ENCODE measurements around the gene ERAL1.

ERAL1 gene

GRCh38 chr17:28878981-28879380, 24.2 kb downstream of the ERAL1 start:
- H3K4me3 ChIP-seq (ENCODE audit: low read depth, low read length) = no peak overlapping the region
- TF ChIP-seq CTCF (IDR thresholded peaks at IDR 0.05; ENCODE audit: borderline replicate concordance, insufficient read depth, low read depth, low read length) = peak; percentile 66

- no peak for TF ChIP-seq CTCF (IDR thresholded peaks at IDR 0.05; ENCODE audit: borderline replicate concordance, insufficient read depth, low read depth, low read length)
Measured at GRCh38 chr17:28879886-28880571, 25.2 kb downstream of the ERAL1 start.

DNA sequence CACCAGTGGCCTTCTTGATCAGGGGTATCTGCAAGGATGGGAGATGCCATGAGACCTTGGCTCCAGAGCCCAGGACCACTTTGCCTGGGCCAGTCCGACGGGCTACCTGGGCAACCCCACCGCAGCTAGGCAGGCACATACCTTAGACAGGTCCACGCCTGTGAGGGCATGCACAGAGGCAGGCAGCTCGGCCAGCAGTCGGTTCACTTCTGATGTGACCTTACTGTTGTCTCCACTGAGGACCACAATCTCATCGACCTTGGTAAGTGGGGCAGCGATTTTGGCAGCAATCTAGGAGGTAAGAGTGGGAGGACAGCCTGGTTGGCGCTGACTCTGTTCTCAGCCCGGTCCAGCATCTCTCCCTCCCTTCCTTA, 25.7 kb downstream of the ERAL1 start:
- TF ChIP-seq CTCF (IDR thresholded peaks at IDR 0.05; ENCODE audit: borderline replicate concordance, insufficient read depth, low read depth, low read length) = no peak
- no peak overlapping the region for H3K4me3 ChIP-seq (ENCODE audit: low read depth, low read length)

More at GRCh38 chr17:28879886-28880571, 25.2 kb downstream of the ERAL1 start:
- no peak overlapping the region for H3K4me3 ChIP-seq (ENCODE audit: low read depth, low read length)

- no peak for TF ChIP-seq CTCF (IDR thresholded peaks at IDR 0.05; ENCODE audit: borderline replicate concordance, insufficient read depth, low read depth, low read length)
- no peak overlapping the region for H3K4me3 ChIP-seq (ENCODE audit: low read depth, low read length)
Measured at GRCh38 chr17:28881533-28882056, 26.8 kb downstream of the ERAL1 start.

GRCh38 chr17:28882154-28882895, 27.5 kb downstream of the ERAL1 start:
- no peak for TF ChIP-seq CTCF (IDR thresholded peaks at IDR 0.05; ENCODE audit: borderline replicate concordance, insufficient read depth, low read depth, low read length)
- H3K4me3 ChIP-seq (ENCODE audit: low read depth, low read length) = no peak overlapping the region

- H3K4me3 ChIP-seq (ENCODE audit: low read depth, low read length) = no peak overlapping the region
- no peak for TF ChIP-seq CTCF (IDR thresholded peaks at IDR 0.05; ENCODE audit: borderline replicate concordance, insufficient read depth, low read depth, low read length)
Measured at GRCh38 chr17:28883967-28884702, 29.3 kb downstream of the ERAL1 start.

All from GM12875 (cell line).